HG03457 (cell line): ENCODE results near the gene CAB39L.

Experiments
- ATAC-seq: cut with Tn5 transposase; IDR thresholded peaks from one replicate; pipeline ENCODE4 v1.9.1; 2021; ENCODE audit warnings: moderate number of reproducible peaks; ENCODE audit not compliant: unreplicated experiment

The CAB39L gene

DNA sequence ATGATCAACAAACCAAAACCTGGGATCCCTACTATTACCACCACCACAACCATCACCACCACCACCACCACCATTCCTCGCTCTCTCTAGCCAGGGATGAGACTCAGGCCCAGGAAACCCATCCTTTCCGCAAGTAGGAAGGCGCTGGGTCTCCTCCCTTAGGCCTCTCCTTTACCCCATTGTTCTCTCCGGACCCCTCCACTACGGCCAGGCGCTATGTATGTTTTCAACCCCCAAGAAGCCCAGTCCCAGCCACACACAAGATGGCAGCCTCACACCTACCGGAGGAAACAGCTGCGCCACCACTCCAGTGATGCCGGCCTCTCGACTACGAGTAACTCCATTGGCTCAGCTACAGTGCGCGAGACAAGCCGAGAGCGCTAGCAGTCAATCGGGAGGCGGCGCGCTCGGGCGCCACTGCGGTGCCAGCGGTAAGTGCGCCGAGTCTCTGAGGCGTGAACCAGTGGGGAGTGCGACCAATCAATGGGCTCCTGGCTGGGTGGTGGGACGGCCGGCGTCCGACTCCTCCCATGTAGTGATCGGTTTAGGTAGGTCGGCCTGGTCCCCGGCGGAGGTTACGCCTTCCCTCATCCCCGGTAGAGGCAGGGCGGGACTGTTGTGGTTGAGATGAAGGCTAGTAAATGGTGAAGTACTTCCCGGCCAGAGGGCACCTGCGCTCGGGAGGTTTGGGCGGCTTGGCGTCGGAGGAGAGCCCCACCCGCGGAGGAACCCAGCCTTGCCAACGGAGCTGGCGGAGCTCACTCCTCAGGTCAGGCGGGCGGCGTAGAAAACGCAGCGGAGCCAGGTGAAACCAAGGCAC is at the start of gene CAB39L, which contains the start of gene SETDB2:
Gene CAB39L, minus strand, starts transcription at position 361 of the 820 bp plus-strand sequence. CDS start 61,154 bp downstream, outside the sequence.
Gene SETDB2, plus strand, starts transcription at position 571 of the 820 bp plus-strand sequence. CDS start 7,620 bp downstream, outside the sequence.
- peak; percentile 87 for ATAC-seq

DNA sequence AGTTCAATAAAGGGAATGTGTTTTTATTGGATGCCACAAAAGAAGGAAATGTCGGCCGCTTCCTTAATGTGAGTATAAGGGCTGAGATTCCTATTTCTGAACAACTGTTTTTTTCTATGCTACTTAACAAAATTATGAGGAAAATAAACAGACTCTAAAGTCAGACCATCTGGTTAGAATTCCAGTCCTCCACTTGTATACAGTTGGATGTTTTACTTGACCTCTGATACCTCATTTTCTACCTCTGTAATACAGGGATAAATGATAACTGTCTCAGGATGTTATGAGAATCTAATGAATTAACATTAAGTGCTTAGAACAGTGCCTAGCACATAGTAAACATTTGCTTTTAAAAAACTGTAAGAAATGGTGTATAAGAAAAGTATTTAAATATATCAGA is 44.7 kb upstream of the CAB39L start:
- no peak for ATAC-seq

DNA sequence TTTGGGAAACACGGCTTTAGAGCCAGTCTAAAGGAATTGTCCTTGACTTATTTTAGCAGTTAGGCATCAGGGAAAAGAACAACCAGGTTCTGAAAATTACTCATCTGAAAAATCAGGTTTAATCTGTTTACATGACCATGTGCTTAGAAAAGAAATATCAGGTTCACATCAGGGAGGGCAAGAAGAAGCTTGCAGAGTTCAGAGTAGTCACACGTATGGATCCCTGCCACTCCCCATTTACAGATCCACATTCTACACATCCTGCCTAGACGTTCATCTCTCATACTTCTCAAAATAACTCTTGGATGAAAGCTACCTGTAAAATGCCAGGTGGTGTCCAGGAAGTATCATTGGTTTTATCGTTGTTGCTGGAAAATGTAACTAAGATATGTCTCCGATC is 37.9 kb upstream of the CAB39L start:
- no peak for ATAC-seq

GRCh38 chr13:49476529-49476928 is 32.7 kb upstream of the CAB39L start:
- ATAC-seq: no peak

DNA sequence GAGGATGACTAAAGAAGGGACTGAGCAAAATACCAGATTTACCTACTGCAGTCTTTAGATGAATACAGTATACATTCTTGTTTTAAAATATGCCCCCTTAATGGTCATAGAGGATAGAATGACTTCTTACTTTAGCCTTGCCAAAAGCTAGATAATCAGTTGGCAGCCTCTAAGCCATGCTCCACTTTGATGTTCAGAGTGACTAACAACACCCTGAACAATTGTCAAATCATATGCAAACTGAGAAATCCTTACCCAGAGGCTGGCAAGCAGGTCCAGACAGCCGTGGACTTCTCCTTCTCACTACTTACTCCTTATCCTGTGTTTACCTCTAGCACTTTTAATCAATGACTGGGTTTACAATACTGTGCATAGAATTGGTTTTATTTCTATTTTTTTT is 28.3 kb upstream of the CAB39L start:
- ATAC-seq: no peak

- ATAC-seq: no peak
These were observed 22.5 kb upstream of the CAB39L start for GRCh38 chr13:49466292-49466838.

DNA sequence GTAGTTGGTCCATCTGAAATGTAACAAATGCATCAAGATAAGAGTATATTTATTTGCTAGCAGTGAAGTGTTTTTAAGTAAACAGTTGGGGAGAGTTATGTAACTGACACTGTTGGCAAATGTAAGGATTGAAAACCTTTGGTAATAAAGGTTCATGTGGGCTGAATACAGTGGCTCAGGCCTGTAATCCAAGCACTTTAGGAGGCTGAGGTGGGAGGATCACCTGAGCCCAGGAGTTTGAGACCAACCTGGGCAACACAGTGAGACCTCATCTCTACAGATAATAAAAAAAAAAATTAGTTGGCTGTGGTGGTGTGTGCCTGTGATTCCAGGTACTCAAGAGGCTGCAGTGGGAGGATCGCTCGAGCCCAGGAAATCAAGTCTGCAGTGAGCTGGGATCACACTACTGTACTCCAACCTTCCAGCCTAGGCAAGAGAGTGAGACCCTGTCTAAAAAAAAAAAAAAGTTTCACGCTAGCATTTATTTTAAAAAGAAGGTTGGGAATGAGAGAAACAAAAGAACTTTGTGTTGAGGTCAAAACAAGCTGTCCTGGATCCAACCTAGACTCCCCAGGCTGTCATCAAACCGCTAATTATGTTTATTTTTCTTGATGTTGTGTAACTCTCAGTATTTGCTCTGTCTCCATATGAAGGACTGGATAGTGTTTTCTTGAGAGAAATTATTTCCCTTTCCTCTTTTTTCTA is 20.9 kb upstream of the CAB39L start:
- no peak for ATAC-seq

GRCh38 chr13:49464085-49464484 is 20.2 kb upstream of the CAB39L start:
- ATAC-seq: no peak

- ATAC-seq: no peak
These were observed 15.7 kb upstream of the CAB39L start for GRCh38 chr13:49459580-49459979.

DNA sequence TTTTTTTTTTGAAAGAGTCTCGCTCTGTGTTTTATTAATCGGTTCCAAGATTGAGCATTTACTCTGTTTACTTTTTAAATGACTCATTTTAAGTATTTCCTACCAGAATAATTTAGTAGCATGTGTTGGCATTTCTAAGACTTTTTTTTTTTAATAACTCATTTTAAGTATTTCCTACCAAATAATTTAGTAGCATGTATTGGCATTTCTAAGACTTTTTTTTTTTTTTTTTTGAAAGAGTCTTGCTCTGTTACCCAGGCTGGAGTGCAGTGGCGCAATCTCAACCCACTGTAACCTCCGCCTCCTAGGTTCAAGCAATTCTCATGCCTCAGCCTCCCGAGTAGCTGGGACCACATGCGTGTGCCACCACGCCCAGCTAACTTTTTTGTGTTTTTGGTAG is 13.4 kb upstream of the CAB39L start:
- no peak for ATAC-seq

GRCh38 chr13:49456156-49456555 is 12.3 kb upstream of the CAB39L start:
- no peak for ATAC-seq

DNA sequence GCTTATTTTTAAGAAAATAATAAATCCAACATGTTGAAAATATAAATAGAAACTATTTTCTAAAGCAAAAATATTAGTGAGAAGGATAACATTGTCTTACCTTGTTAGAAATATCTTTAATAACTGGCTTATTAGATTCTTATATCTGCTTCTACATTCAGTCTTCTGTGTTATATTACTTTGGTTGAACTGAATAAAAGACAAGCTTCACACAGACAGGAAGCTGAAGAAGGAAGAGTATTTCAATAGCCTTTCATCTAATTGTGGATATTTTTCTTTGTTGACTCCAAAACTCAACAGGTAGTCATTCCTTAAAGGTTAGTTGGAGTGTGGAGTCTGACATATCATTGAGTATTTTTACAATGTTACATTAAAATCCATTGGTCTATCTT is 11.1 kb upstream of the CAB39L start:
- no peak for ATAC-seq

DNA sequence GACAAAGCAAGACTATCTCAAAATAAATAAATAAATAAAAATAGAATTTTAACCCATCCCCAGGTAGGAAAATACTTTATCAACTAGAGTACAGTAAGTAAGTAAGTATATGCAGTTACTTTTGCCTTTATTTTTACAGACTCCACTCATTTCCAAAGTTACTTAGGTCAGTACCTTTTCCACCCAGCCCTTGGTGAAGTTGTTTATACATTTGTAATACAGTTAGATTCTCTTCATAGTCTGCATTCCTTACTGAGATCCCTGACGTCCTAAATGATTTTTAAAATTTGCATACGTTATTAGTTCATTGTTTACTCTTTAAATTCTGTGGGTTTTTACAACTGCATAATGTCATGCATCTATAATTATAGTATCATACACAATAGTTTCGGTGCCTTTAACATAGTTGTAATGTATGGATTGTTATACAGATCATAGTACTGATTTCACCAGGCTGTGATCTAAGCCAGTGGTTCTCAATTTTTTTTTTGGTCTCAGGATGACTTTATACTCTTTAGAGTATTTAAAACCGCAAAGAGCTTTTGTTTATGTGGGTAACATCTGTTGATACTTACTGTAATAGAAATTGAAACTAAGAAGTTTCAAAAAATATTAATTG is 10.6 kb upstream of the CAB39L start:
- ATAC-seq: peak; percentile 90

DNA sequence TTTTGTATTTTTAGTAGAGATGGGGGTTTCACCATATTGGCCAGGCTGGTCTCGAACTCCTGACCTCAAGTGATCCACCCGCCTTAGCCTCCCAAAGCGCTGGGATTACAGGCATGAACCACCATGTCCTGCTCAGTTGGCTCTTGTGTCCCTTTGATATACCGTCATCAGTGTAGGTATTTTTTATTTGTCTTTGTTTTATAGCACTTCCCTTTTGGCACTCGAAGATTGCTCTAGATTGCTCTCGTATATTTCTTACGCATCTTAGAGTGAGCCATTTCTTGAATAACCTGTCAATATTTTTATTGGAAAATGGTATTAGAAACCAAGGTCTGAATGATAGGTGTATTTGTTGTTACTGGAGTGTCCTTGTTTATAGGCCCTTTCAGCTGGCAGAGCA is 9.6 kb upstream of the CAB39L start:
- ATAC-seq: no peak

DNA sequence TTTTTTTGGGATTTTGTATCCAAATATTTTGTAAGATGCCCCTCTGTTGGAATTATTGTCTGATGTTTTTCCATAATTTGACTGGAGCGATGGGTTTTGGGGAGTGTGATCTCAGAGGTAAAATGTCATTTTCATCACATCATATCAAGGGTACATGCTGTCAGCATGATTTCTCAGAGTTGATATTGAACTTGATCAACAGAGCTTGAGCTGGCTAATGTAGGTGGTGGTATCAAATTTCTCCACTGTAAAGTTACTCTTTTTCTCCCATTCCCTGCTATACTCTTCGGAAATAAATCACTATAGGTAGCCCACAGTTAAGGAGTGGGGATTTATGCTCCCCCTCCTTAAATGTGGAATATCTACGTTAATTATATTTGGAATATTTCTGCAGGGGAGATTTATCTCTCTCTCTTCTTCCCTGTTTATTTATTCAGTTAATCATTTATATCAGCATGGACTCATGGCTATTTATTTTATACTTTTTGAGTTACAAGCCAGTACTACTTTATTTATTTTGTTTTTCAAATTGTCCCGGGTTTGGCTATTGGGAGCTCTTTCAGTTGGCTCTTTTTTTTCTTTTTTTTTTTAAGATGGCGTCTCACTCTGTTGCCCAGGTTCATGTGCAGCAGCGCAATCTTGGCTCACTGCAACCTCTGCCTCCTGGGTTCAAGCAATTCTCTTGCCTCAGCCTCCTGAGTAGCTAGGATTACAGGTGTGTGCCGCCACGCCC is 9.0 kb upstream of the CAB39L start:
- ATAC-seq: no peak

DNA sequence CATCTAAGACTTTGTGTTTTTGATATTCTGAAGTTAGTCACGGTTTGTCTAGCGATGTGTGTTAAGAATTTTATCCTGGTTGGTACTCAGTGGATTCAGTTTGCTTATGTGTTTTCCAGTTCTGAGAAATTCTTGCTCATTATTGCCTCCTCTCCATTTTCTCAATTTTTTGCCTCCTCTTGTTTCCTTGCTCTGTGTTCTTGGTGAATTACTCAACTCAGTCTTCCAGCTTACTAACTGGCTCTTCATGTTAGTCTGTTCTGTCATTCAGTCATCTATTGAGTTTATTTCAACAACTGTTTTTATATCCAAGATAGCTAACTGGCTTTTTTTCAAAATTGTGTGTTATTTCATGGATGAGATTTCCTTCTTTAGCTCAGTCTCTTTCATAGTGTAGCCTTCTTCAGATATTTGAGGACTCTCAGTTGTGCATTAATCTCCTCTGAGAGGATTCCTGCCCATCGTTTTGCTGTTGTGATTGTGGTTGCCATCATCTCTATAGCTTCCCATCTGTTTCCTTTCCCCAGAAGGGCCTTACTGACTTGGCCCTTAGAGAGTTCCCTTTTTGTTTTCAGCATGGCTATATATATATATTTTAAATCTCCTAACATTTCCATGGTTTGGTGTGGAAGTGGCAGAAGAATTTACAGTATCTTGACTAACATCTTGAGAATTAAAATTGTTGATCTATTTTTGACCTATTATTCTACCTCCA is 6.4 kb upstream of the CAB39L start:
- ATAC-seq: no peak

GRCh38 chr13:49448753-49449152 is 4.9 kb upstream of the CAB39L start:
- no peak for ATAC-seq

GRCh38 chr13:49446473-49446872 is 2.6 kb upstream of the CAB39L start:
- no peak for ATAC-seq

- ATAC-seq: peak; percentile 9
These were observed 896 bp upstream of the CAB39L start for GRCh38 chr13:49444524-49445395.
